Upper lobe of left lung (tissue), 4 donors: Measurements from ENCODE around the gene SPINK6.

ENCODE experiments used
- POLR2A ChIP-seq, 4 donors: fragments of 450-650 bp; IDR thresholded peaks; one replicate each; pipeline ENCODE4 v1.5.1; 2016 to 2017; ENCODE audit warnings: antibody characterized with exemption in 4 of 4, mild to moderate bottlenecking in 2 of 4
- TF ChIP-seq, protein P1 (sequence below), 6 experiments: fragments of 450-650 bp in 4 of 6; fragments of 200-600 bp in 2 of 6; sonication (generic) in 2 of 6; IDR thresholded peaks; one replicate each; pipeline ENCODE4 v1.5.1; 2016 to 2019; ENCODE audit warnings: antibody characterized with exemption in 6 of 6

DNA sequence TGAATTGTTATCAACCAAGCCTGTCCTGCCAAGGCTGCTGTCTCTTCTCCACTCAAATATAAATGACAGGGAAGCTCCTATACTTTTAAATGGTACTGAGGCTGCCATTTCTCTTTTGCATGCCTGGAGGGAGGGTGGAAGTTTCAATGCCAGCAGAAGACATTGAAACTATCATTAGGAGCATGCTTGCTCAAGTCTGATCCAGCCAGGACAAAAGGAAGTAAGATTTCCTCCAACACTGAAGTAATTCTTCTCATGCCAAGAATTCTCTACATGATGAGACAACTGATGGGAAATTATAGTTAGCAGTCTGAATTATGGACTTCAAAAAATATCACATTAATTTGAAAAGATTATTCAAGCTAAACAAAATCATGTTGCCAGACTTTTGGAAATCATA lies 5.4 kb downstream of the SPINK6 start:
- TF ChIP-seq, protein P1, sequence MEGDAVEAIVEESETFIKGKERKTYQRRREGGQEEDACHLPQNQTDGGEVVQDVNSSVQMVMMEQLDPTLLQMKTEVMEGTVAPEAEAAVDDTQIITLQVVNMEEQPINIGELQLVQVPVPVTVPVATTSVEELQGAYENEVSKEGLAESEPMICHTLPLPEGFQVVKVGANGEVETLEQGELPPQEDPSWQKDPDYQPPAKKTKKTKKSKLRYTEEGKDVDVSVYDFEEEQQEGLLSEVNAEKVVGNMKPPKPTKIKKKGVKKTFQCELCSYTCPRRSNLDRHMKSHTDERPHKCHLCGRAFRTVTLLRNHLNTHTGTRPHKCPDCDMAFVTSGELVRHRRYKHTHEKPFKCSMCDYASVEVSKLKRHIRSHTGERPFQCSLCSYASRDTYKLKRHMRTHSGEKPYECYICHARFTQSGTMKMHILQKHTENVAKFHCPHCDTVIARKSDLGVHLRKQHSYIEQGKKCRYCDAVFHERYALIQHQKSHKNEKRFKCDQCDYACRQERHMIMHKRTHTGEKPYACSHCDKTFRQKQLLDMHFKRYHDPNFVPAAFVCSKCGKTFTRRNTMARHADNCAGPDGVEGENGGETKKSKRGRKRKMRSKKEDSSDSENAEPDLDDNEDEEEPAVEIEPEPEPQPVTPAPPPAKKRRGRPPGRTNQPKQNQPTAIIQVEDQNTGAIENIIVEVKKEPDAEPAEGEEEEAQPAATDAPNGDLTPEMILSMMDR (IDR thresholded peaks at IDR 0.05): no peak
- no peak for TF ChIP-seq POLR2A (IDR thresholded peaks at IDR 0.05)
